Measurements from ENCODE around the gene HRAS. TPM values are rescaled to one million over a fixed set of nuclear protein-coding genes. Genes with fewer than 3 reads are reported as not detected.

HRAS gene
- total RNA-seq, 5 donors from 2014 or later (not counting 1 experiment from before 2014, with no cell fraction given) = 27.6 to 53.4 (median 47.6) TPM

GRCh38 chr11:492427-493226 is 42.7 kb downstream of the HRAS start:
- Mint-ChIP-seq H3K4me3 (no peak overlapping the region), H3K9me3 (no peaks in the 10 kb centered on the region), H3K36me3 (peaks cover 24% of the 10 kb centered on the region), H3K27ac (no peak overlapping the region), H3K4me1 (peaks cover 0 to 7% (median 3%) of the 10 kb centered on the region in 3 donors), H3K27me3 (no peaks in the 10 kb centered on the region)
- H3K27me3 ChIP-seq (replicated peaks in 1 of 2; ENCODE audit: control insufficient read depth in 2 of 2, extremely low read depth in 1 of 2, insufficient read depth in 2 of 2, low read length in 1 of 2) = no peaks in the 10 kb centered on the region
- no peak overlapping the region for H3K4me3 ChIP-seq (ENCODE audit: control insufficient read depth in 1 of 2, extremely low read depth in 1 of 2, low read length in 1 of 2)
- ChIA-PET POLR2A (interaction anchor here in 1 of 2 donors (0.6 kb wide), 1 partner anchor 79 kb away, joined by 4 read pairs; no protein-coding TSS in a partner anchor), CTCF (interaction anchor here in 1 of 2 donors (0.6 kb wide), 1 partner anchor 273 kb away, joined by 3 read pairs; no protein-coding TSS in a partner anchor)
- H3K4me1 ChIP-seq (ENCODE audit: control insufficient read depth in 1 of 2, extremely low read depth in 1 of 2, insufficient read depth in 2 of 2, low read length in 2 of 2) = no peaks in the 10 kb centered on the region
- H3K9me3 ChIP-seq = no peaks in the 10 kb centered on the region
- WGBS (ENCODE audit: insufficient coverage) = 91% methylated on average over 24 of the region's 32 CpGs
- H3K36me3 ChIP-seq (ENCODE audit: control insufficient read depth in 2 of 2, extremely low read depth in 1 of 2, insufficient read depth in 1 of 2, low read length in 1 of 2) = peaks cover 23 to 29% of the 10 kb centered on the region in 2 donors
- no peak overlapping the region for H3K27ac ChIP-seq (ENCODE audit: low read length)
- DNase-seq (no peak), ATAC-seq (replicated peaks in 1 of 4) (no peak)

- no peaks in the 10 kb centered on the region for H3K4me1 Mint-ChIP-seq
- ATAC-seq (replicated peaks in 1 of 4) (no peak), DNase-seq (no peak)
- 85% methylated on average over 7 of the region's 7 CpGs for WGBS (ENCODE audit: insufficient coverage)
- Histone ChIP-seq H3K36me3 (ENCODE audit: control insufficient read depth in 2 of 2, extremely low read depth in 1 of 2, insufficient read depth in 1 of 2, low read length in 1 of 2) (peaks cover 19 to 22% of the 10 kb centered on the region in 2 donors), H3K4me1 (ENCODE audit: control insufficient read depth in 1 of 2, extremely low read depth in 1 of 2, insufficient read depth in 2 of 2, low read length in 2 of 2) (no peaks in the 10 kb centered on the region), H3K27me3 (replicated peaks in 1 of 2; ENCODE audit: control insufficient read depth in 2 of 2, extremely low read depth in 1 of 2, insufficient read depth in 2 of 2, low read length in 1 of 2) (no peaks in the 10 kb centered on the region), H3K27ac (ENCODE audit: low read length) (no peak overlapping the region), H3K4me3 (ENCODE audit: control insufficient read depth in 1 of 2, extremely low read depth in 1 of 2, low read length in 1 of 2) (no peak overlapping the region), H3K9me3 (no peaks in the 10 kb centered on the region)
- ChIA-PET POLR2A (no interaction called here), CTCF (no interaction called here)
- no peaks in the 10 kb centered on the region for H3K9me3 Mint-ChIP-seq
- H3K27ac Mint-ChIP-seq = no peak overlapping the region
- H3K4me3 Mint-ChIP-seq = no peak overlapping the region
- no peaks in the 10 kb centered on the region for H3K27me3 Mint-ChIP-seq
- H3K36me3 Mint-ChIP-seq = peaks cover 16% of the 10 kb centered on the region
These were observed 44.0 kb downstream of the HRAS start for GRCh38 chr11:491358-491757.

GRCh38 chr11:490930-491260 is 44.5 kb downstream of the HRAS start:
- peaks cover 19 to 21% of the 10 kb centered on the region in 2 donors for H3K36me3 ChIP-seq (ENCODE audit: control insufficient read depth in 2 of 2, extremely low read depth in 1 of 2, insufficient read depth in 1 of 2, low read length in 1 of 2)
- no peaks in the 10 kb centered on the region for H3K9me3 ChIP-seq
- H3K4me3 ChIP-seq (ENCODE audit: control insufficient read depth in 1 of 2, extremely low read depth in 1 of 2, low read length in 1 of 2) = no peak overlapping the region
- Mint-ChIP-seq H3K27me3 (no peaks in the 10 kb centered on the region), H3K4me1 (no peaks in the 10 kb centered on the region), H3K27ac (no peak overlapping the region), H3K4me3 (no peak overlapping the region), H3K36me3 (peaks cover 14% of the 10 kb centered on the region), H3K9me3 (no peaks in the 10 kb centered on the region)
- WGBS (ENCODE audit: insufficient coverage) = 95% methylated on average over 15 of the region's 15 CpGs
- POLR2A ChIA-PET = no interaction called here
- no peaks in the 10 kb centered on the region for H3K4me1 ChIP-seq (ENCODE audit: control insufficient read depth in 1 of 2, extremely low read depth in 1 of 2, insufficient read depth in 2 of 2, low read length in 2 of 2)
- ATAC-seq (replicated peaks in 1 of 4) (peak in 2 of 4 experiments; percentile 11 to 19), DNase-seq (no peak)
- H3K27ac ChIP-seq (ENCODE audit: low read length) = no peak overlapping the region
- CTCF ChIA-PET = no interaction called here
- no peaks in the 10 kb centered on the region for H3K27me3 ChIP-seq (replicated peaks in 1 of 2; ENCODE audit: control insufficient read depth in 2 of 2, extremely low read depth in 1 of 2, insufficient read depth in 2 of 2, low read length in 1 of 2)

- no peaks in the 10 kb centered on the region for H3K27me3 Mint-ChIP-seq
- ATAC-seq (replicated peaks in 1 of 4) = peak in 1 of 4 experiments; percentile 14
- Histone ChIP-seq H3K27me3 (replicated peaks in 1 of 2; ENCODE audit: control insufficient read depth in 2 of 2, extremely low read depth in 1 of 2, insufficient read depth in 2 of 2, low read length in 1 of 2) (no peaks in the 10 kb centered on the region), H3K4me3 (ENCODE audit: control insufficient read depth in 1 of 2, extremely low read depth in 1 of 2, low read length in 1 of 2) (no peak overlapping the region), H3K4me1 (ENCODE audit: control insufficient read depth in 1 of 2, extremely low read depth in 1 of 2, insufficient read depth in 2 of 2, low read length in 2 of 2) (no peaks in the 10 kb centered on the region), H3K36me3 (ENCODE audit: control insufficient read depth in 2 of 2, extremely low read depth in 1 of 2, insufficient read depth in 1 of 2, low read length in 1 of 2) (peaks cover 14 to 16% of the 10 kb centered on the region in 2 donors), H3K27ac (ENCODE audit: low read length) (no peak overlapping the region), H3K9me3 (no peaks in the 10 kb centered on the region)
- H3K9me3 Mint-ChIP-seq = no peaks in the 10 kb centered on the region
- H3K36me3 Mint-ChIP-seq = peaks cover 12% of the 10 kb centered on the region
- no peak for DNase-seq
- H3K4me1 Mint-ChIP-seq = no peaks in the 10 kb centered on the region
- ChIA-PET POLR2A (no interaction called here), CTCF (no interaction called here)
- H3K4me3 Mint-ChIP-seq = no peak overlapping the region
- 93% methylated on average over 36 of the region's 38 CpGs for WGBS (ENCODE audit: insufficient coverage)
- no peak overlapping the region for H3K27ac Mint-ChIP-seq
These were observed 45.0 kb downstream of the HRAS start for GRCh38 chr11:490186-490929.

- POLR2A ChIA-PET = no interaction called here
These were observed 45.7 kb downstream of the HRAS start for GRCh38 chr11:489610-490185.

GRCh38 chr11:488992-489391 is 46.4 kb downstream of the HRAS start:
- H3K9me3 ChIP-seq = no peaks in the 10 kb centered on the region
- Mint-ChIP-seq H3K36me3 (peaks cover 5% of the 10 kb centered on the region), H3K9me3 (no peaks in the 10 kb centered on the region), H3K27me3 (no peaks in the 10 kb centered on the region), H3K4me3 (no peak overlapping the region), H3K27ac (no peak overlapping the region), H3K4me1 (no peaks in the 10 kb centered on the region)
- H3K36me3 ChIP-seq (ENCODE audit: control insufficient read depth in 2 of 2, extremely low read depth in 1 of 2, insufficient read depth in 1 of 2, low read length in 1 of 2) = peaks cover 3 to 12% of the 10 kb centered on the region in 2 donors
- WGBS (ENCODE audit: insufficient coverage) = 95% methylated on average over 19 of the region's 19 CpGs
- no peaks in the 10 kb centered on the region for H3K27me3 ChIP-seq (replicated peaks in 1 of 2; ENCODE audit: control insufficient read depth in 2 of 2, extremely low read depth in 1 of 2, insufficient read depth in 2 of 2, low read length in 1 of 2)
- no peaks in the 10 kb centered on the region for H3K4me1 ChIP-seq (ENCODE audit: control insufficient read depth in 1 of 2, extremely low read depth in 1 of 2, insufficient read depth in 2 of 2, low read length in 2 of 2)
- no peak overlapping the region for H3K4me3 ChIP-seq (ENCODE audit: control insufficient read depth in 1 of 2, extremely low read depth in 1 of 2, low read length in 1 of 2)
- no peak for ATAC-seq (replicated peaks in 1 of 4)
- ChIA-PET POLR2A (no interaction called here), CTCF (interaction anchor here in 1 of 2 donors (0.5 kb wide), 1 partner anchor 129 kb away, joined by 6 read pairs; no protein-coding TSS in a partner anchor)
- no peak overlapping the region for H3K27ac ChIP-seq (ENCODE audit: low read length)
- no peak for DNase-seq

More at GRCh38 chr11:489610-490185, 45.7 kb downstream of the HRAS start:
- Mint-ChIP-seq H3K27me3 (no peaks in the 10 kb centered on the region), H3K9me3 (no peaks in the 10 kb centered on the region), H3K4me3 (no peak overlapping the region), H3K4me1 (no peaks in the 10 kb centered on the region), H3K27ac (no peak overlapping the region), H3K36me3 (peaks cover 8% of the 10 kb centered on the region)
- ATAC-seq (replicated peaks in 1 of 4) (no peak), DNase-seq (no peak)
- Histone ChIP-seq H3K4me3 (ENCODE audit: control insufficient read depth in 1 of 2, extremely low read depth in 1 of 2, low read length in 1 of 2) (no peak overlapping the region), H3K27ac (ENCODE audit: low read length) (no peak overlapping the region), H3K36me3 (ENCODE audit: control insufficient read depth in 2 of 2, extremely low read depth in 1 of 2, insufficient read depth in 1 of 2, low read length in 1 of 2) (peaks cover 9 to 12% of the 10 kb centered on the region in 2 donors), H3K4me1 (ENCODE audit: control insufficient read depth in 1 of 2, extremely low read depth in 1 of 2, insufficient read depth in 2 of 2, low read length in 2 of 2) (no peaks in the 10 kb centered on the region), H3K9me3 (no peaks in the 10 kb centered on the region), H3K27me3 (replicated peaks in 1 of 2; ENCODE audit: control insufficient read depth in 2 of 2, extremely low read depth in 1 of 2, insufficient read depth in 2 of 2, low read length in 1 of 2) (no peaks in the 10 kb centered on the region)
- CTCF ChIA-PET = interaction anchor here in 1 of 2 donors (0.5 kb wide), 1 partner anchor 129 kb away, joined by 6 read pairs; no protein-coding TSS in a partner anchor
- WGBS (ENCODE audit: insufficient coverage) = 97% methylated on average over 26 of the region's 37 CpGs
